Measurements from ENCODE around the gene JAK1. TPM values are rescaled to one million over a fixed set of nuclear protein-coding genes. Genes with fewer than 3 reads are reported as not detected.

The JAK1 gene
- total RNA-seq, 1 experiment from 2014 or later = 27.8 TPM

- TF ChIP-seq, protein P1, sequence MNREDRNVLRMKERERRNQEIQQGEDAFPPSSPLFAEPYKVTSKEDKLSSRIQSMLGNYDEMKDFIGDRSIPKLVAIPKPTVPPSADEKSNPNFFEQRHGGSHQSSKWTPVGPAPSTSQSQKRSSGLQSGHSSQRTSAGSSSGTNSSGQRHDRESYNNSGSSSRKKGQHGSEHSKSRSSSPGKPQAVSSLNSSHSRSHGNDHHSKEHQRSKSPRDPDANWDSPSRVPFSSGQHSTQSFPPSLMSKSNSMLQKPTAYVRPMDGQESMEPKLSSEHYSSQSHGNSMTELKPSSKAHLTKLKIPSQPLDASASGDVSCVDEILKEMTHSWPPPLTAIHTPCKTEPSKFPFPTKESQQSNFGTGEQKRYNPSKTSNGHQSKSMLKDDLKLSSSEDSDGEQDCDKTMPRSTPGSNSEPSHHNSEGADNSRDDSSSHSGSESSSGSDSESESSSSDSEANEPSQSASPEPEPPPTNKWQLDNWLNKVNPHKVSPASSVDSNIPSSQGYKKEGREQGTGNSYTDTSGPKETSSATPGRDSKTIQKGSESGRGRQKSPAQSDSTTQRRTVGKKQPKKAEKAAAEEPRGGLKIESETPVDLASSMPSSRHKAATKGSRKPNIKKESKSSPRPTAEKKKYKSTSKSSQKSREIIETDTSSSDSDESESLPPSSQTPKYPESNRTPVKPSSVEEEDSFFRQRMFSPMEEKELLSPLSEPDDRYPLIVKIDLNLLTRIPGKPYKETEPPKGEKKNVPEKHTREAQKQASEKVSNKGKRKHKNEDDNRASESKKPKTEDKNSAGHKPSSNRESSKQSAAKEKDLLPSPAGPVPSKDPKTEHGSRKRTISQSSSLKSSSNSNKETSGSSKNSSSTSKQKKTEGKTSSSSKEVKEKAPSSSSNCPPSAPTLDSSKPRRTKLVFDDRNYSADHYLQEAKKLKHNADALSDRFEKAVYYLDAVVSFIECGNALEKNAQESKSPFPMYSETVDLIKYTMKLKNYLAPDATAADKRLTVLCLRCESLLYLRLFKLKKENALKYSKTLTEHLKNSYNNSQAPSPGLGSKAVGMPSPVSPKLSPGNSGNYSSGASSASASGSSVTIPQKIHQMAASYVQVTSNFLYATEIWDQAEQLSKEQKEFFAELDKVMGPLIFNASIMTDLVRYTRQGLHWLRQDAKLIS (CRISPR knock-in tag; IDR thresholded peaks at IDR 0.05; ENCODE audit: borderline replicate concordance) = no peak
- TF ChIP-seq STAT6 (CRISPR knock-in tag; conservative IDR thresholded peaks at IDR 0.05; ENCODE audit: low read depth) = no peak
- TF ChIP-seq SOX15 (CRISPR knock-in tag; IDR thresholded peaks at IDR 0.05) = no peak
- TF ChIP-seq, protein P2, sequence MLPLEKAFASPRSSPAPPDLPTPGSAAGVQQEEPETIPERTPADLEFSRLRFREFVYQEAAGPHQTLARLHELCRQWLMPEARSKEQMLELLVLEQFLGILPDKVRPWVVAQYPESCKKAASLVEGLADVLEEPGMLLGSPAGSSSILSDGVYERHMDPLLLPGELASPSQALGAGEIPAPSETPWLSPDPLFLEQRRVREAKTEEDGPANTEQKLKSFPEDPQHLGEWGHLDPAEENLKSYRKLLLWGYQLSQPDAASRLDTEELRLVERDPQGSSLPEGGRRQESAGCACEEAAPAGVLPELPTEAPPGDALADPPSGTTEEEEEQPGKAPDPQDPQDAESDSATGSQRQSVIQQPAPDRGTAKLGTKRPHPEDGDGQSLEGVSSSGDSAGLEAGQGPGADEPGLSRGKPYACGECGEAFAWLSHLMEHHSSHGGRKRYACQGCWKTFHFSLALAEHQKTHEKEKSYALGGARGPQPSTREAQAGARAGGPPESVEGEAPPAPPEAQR (CRISPR knock-in tag; IDR thresholded peaks at IDR 0.05) = no peak
- TF ChIP-seq ATF1 (CRISPR knock-in tag; IDR thresholded peaks at IDR 0.05) = no peak
- TF ChIP-seq, protein P3, sequence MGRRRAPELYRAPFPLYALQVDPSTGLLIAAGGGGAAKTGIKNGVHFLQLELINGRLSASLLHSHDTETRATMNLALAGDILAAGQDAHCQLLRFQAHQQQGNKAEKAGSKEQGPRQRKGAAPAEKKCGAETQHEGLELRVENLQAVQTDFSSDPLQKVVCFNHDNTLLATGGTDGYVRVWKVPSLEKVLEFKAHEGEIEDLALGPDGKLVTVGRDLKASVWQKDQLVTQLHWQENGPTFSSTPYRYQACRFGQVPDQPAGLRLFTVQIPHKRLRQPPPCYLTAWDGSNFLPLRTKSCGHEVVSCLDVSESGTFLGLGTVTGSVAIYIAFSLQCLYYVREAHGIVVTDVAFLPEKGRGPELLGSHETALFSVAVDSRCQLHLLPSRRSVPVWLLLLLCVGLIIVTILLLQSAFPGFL (CRISPR knock-in tag; IDR thresholded peaks at IDR 0.05; ENCODE audit: borderline replicate concordance) = no peak
- TF ChIP-seq, protein P4, sequence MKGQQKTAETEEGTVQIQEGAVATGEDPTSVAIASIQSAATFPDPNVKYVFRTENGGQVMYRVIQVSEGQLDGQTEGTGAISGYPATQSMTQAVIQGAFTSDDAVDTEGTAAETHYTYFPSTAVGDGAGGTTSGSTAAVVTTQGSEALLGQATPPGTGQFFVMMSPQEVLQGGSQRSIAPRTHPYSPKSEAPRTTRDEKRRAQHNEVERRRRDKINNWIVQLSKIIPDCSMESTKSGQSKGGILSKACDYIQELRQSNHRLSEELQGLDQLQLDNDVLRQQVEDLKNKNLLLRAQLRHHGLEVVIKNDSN (CRISPR knock-in tag; IDR thresholded peaks at IDR 0.05) = no peak
- no peak for TF ChIP-seq SMAD3 (CRISPR knock-in tag; IDR thresholded peaks at IDR 0.05; ENCODE audit: borderline replicate concordance)
- TF ChIP-seq NR3C1 (CRISPR knock-in tag; conservative IDR thresholded peaks at IDR 0.05; ENCODE audit: low read depth) = no peak
- TF ChIP-seq, protein P5, sequence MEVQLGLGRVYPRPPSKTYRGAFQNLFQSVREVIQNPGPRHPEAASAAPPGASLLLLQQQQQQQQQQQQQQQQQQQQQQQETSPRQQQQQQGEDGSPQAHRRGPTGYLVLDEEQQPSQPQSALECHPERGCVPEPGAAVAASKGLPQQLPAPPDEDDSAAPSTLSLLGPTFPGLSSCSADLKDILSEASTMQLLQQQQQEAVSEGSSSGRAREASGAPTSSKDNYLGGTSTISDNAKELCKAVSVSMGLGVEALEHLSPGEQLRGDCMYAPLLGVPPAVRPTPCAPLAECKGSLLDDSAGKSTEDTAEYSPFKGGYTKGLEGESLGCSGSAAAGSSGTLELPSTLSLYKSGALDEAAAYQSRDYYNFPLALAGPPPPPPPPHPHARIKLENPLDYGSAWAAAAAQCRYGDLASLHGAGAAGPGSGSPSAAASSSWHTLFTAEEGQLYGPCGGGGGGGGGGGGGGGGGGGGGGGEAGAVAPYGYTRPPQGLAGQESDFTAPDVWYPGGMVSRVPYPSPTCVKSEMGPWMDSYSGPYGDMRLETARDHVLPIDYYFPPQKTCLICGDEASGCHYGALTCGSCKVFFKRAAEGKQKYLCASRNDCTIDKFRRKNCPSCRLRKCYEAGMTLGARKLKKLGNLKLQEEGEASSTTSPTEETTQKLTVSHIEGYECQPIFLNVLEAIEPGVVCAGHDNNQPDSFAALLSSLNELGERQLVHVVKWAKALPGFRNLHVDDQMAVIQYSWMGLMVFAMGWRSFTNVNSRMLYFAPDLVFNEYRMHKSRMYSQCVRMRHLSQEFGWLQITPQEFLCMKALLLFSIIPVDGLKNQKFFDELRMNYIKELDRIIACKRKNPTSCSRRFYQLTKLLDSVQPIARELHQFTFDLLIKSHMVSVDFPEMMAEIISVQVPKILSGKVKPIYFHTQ (CRISPR knock-in tag; IDR thresholded peaks at IDR 0.05) = no peak
- TF ChIP-seq ATF3 (CRISPR knock-in tag; conservative IDR thresholded peaks at IDR 0.05) = no peak
- no peak for TF ChIP-seq EMX1 (CRISPR knock-in tag; IDR thresholded peaks at IDR 0.05)
Measured at GRCh38 chr1:64981601-64982533, 15.5 kb upstream of the JAK1 start (continued).

All from WTC11 (cell line).